ENCODE results near the gene EMP2.

The EMP2 gene

DNA sequence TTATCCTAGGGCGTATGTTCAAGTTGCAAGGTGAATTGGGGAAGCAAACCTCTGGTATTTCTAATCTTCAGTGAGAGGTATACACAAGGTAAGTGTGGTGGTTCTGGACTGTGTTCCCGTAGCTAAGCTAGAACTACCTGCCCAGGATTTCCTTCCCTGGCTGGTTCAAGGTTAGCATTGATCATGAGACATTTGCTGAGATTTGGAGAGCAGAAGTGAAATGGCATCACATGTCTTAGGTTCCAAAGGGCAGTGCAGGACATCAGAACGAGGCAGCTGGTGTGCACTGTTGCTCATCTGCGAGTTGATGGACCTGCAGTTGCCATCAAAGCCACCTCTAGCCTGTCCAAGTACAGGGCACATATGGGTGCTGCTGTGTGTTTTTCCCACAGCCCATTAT is 95.2 kb downstream of the EMP2 start:
- H3K27me3 ChIP-seq (ENCODE audit: control insufficient read depth, low read length) = no peaks in the 10 kb centered on the region
- H3K36me3 ChIP-seq (ENCODE audit: control insufficient read depth, low read length) = peaks cover 8% of the 10 kb centered on the region
- H3K9me3 ChIP-seq (ENCODE audit: control insufficient read depth, insufficient read depth, low read length) = peaks cover 13% of the 10 kb centered on the region; the same call in 1 of the 2 replicates
- H3K4me2 ChIP-seq (ENCODE audit: low read length) = no peak overlapping the region
- TF ChIP-seq, protein P1, sequence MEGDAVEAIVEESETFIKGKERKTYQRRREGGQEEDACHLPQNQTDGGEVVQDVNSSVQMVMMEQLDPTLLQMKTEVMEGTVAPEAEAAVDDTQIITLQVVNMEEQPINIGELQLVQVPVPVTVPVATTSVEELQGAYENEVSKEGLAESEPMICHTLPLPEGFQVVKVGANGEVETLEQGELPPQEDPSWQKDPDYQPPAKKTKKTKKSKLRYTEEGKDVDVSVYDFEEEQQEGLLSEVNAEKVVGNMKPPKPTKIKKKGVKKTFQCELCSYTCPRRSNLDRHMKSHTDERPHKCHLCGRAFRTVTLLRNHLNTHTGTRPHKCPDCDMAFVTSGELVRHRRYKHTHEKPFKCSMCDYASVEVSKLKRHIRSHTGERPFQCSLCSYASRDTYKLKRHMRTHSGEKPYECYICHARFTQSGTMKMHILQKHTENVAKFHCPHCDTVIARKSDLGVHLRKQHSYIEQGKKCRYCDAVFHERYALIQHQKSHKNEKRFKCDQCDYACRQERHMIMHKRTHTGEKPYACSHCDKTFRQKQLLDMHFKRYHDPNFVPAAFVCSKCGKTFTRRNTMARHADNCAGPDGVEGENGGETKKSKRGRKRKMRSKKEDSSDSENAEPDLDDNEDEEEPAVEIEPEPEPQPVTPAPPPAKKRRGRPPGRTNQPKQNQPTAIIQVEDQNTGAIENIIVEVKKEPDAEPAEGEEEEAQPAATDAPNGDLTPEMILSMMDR (IDR thresholded peaks at IDR 0.05; ENCODE audit: low read depth, low read length, poor library complexity, severe bottlenecking) = no peak
- TF ChIP-seq EZH2phosphoT487 (IDR thresholded peaks at IDR 0.05; ENCODE audit: borderline replicate concordance, low read length) = no peak
- H3K27ac ChIP-seq (ENCODE audit: low read depth, low read length) = no peak overlapping the region
- no peaks in the 10 kb centered on the region for H3F3A ChIP-seq (ENCODE audit: control insufficient read depth, insufficient read depth)
- no peak overlapping the region for H3K4me3 ChIP-seq (ENCODE audit: low read length)
- H3K4me1 ChIP-seq (ENCODE audit: control insufficient read depth, low read length) = peaks cover 6% of the 10 kb centered on the region; the same call in 1 of the 2 replicates
- no peaks in the 10 kb centered on the region for H3K79me2 ChIP-seq (ENCODE audit: control insufficient read depth, low read length)
- no peaks in the 10 kb centered on the region for H3K9me2 ChIP-seq (replicated peaks; ENCODE audit: control insufficient read depth, low read length)
- H4K20me1 ChIP-seq (ENCODE audit: control insufficient read depth, insufficient read depth, low read depth, low read length) = no peaks in the 10 kb centered on the region

DNA sequence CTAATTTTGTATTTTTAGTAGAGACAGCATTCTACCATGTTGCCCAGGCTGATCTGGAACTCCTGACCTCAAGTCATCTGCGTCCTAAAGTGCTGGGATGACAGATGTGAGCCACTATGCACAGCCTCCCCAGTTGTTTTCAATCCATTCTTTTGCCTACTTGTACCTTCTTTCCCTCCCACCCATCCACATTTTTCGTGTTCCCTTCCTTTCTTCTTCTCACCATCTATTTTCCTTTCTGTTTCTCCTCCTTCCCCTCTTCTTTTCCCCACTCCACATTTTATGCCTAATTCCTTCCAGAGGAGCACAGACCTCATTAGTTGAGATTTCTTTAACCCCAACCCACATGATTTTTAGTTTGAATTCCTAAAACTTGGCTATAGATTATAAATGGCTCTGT is 100.2 kb downstream of the EMP2 start:
- Histone ChIP-seq H3F3A (ENCODE audit: control insufficient read depth, insufficient read depth) (no peaks in the 10 kb centered on the region), H3K4me2 (ENCODE audit: low read length) (no peak overlapping the region), H3K27ac (ENCODE audit: low read depth, low read length) (no peak overlapping the region), H3K4me1 (ENCODE audit: control insufficient read depth, low read length) (no peaks in the 10 kb centered on the region), H3K27me3 (ENCODE audit: control insufficient read depth, low read length) (no peaks in the 10 kb centered on the region), H3K4me3 (ENCODE audit: low read length) (no peak overlapping the region), H3K79me2 (ENCODE audit: control insufficient read depth, low read length) (no peaks in the 10 kb centered on the region), H3K9me2 (replicated peaks; ENCODE audit: control insufficient read depth, low read length) (no peaks in the 10 kb centered on the region), H3K36me3 (ENCODE audit: control insufficient read depth, low read length) (peaks cover 16% of the 10 kb centered on the region), H3K9me3 (ENCODE audit: control insufficient read depth, insufficient read depth, low read length) (peaks cover 10% of the 10 kb centered on the region; the same call in 1 of the 2 replicates), H4K20me1 (ENCODE audit: control insufficient read depth, insufficient read depth, low read depth, low read length) (no peaks in the 10 kb centered on the region)
- TF ChIP-seq EZH2phosphoT487 (IDR thresholded peaks at IDR 0.05; ENCODE audit: borderline replicate concordance, low read length) = no peak
- TF ChIP-seq, protein P1 (IDR thresholded peaks at IDR 0.05; ENCODE audit: low read depth, low read length, poor library complexity, severe bottlenecking) = no peak
